Karpas-422 (cell line): ENCODE measurements around the gene ZNF581. TPM values are rescaled to one million over a fixed set of nuclear protein-coding genes. Genes with fewer than 3 reads are reported as not detected.

Source experiments
- DNase-seq: peaks from one replicate; pipeline ENCODE4 v3.0.0-alpha.2; 2015
- H2AFZ ChIP-seq: fragments of 200-600 bp; sonication (generic); 2 replicates; pipeline ENCODE4 v1.6.1; 2014; ENCODE audit warnings: antibody characterized with exemption, low read length, mixed read lengths
- H3K27ac ChIP-seq: fragments of 200-600 bp; sonication (generic); 2 replicates; pipeline ENCODE4 v1.5.1; 2014; ENCODE audit warnings: mild to moderate bottlenecking, low read length, moderate library complexity
- H3K27me3 ChIP-seq: fragments of 200-600 bp; sonication (generic); 2 replicates; pipeline ENCODE4 v1.6.1; 2014; ENCODE audit warnings: low read length, mixed read lengths
- H3K36me3 ChIP-seq: fragments of 200-600 bp; sonication (generic); 2 replicates; pipeline ENCODE4 v1.6.1; 2014; ENCODE audit warnings: low read length, mixed read lengths; ENCODE audit not compliant: insufficient read depth
- H3K4me1 ChIP-seq: fragments of 200-600 bp; sonication (generic); 2 replicates; pipeline ENCODE4 v1.6.1; 2014; ENCODE audit warnings: mild to moderate bottlenecking, low read length, mixed read lengths
- H3K4me2 ChIP-seq: fragments of 200-600 bp; sonication (generic); 2 replicates; pipeline ENCODE4 v1.6.1; 2014; ENCODE audit warnings: low read length, low read depth, mild to moderate bottlenecking; ENCODE audit not compliant: poor library complexity, severe bottlenecking
- H3K4me3 ChIP-seq: fragments of 200-600 bp; sonication (generic); 2 replicates; pipeline ENCODE4 v1.5.1; 2014; ENCODE audit warnings: mild to moderate bottlenecking, antibody characterized with exemption, low read length, mixed read lengths
- H3K79me2 ChIP-seq: fragments of 200-600 bp; sonication (generic); 2 replicates; pipeline ENCODE4 v1.6.1; 2014; ENCODE audit warnings: mild to moderate bottlenecking, low read length, mixed read lengths
- H3K9ac ChIP-seq: fragments of 200-600 bp; sonication (generic); 2 replicates; pipeline ENCODE4 v1.6.0; 2014; ENCODE audit warnings: low read length
- H3K9me2 ChIP-seq: fragments of 200-600 bp; sonication (generic), shearing (Covaris generic); replicated peaks from 2 replicates; pipeline ENCODE4 v1.6.0; 2014; ENCODE audit warnings: mild to moderate bottlenecking, low read length, moderate library complexity; ENCODE audit not compliant: insufficient read depth
- H3K9me3 ChIP-seq: fragments of 300-700, 200-600 bp; sonication (generic); 2 replicates; pipeline ENCODE4 v1.6.1; 2014; ENCODE audit warnings: low read length, mixed read lengths
- H4K20me1 ChIP-seq: fragments of 200-600 bp; sonication (generic); 2 replicates; pipeline ENCODE4 v1.6.1; 2014; ENCODE audit warnings: mild to moderate bottlenecking, antibody characterized with exemption, low read length, low read depth; ENCODE audit not compliant: insufficient read depth
- total RNA-seq: library from RNA; depleted of rRNA; stranded (reverse); fragments of >200 nt; shearing (Covaris generic); gene quantifications from 2 replicates; pipeline ENCODE4 v1.2.3, GENCODE V29; 2014; ENCODE audit warnings: low replicate concordance

ZNF581 gene
- total RNA-seq, 1 experiment from 2014 or later: 119 TPM

DNA sequence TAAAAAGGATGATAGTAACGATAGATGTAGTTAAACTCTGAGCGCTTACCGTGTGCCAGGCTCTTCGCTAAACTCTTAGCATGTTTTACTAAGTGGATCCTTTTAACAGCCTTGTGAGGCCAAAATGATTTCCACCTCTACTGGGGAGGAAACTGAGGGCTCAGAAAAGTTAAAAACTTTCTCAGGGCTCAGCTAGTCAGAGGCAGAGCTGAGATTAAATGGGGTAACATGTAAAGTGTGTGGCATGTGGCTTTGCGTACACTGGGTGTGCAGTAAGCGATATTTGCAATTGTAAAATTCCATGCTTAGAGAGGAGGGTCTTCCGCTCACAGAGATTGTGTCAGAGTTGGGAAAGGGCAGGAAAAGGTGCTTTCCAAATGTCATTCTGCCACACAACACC is 13.1 kb downstream of the ZNF581 start:
- Histone ChIP-seq H3K9me2 (no peaks in the 10 kb centered on the region), H3K79me2 (peaks cover 67% of the 10 kb centered on the region), H3K4me3 (peak overlapping the region; percentile 78), H3K4me1 (peaks cover 27% of the 10 kb centered on the region), H3K9ac (peak overlapping the region; percentile 86), H3K36me3 (peaks cover 46% of the 10 kb centered on the region), H3K27ac (peak overlapping the region; percentile 95), H4K20me1 (peaks cover 59% of the 10 kb centered on the region), H2AFZ (no peak overlapping the region), H3K9me3 (no peaks in the 10 kb centered on the region), H3K27me3 (no peaks in the 10 kb centered on the region), H3K4me2 (peak overlapping the region; percentile 95)
- DNase-seq: peak; percentile 68

DNA sequence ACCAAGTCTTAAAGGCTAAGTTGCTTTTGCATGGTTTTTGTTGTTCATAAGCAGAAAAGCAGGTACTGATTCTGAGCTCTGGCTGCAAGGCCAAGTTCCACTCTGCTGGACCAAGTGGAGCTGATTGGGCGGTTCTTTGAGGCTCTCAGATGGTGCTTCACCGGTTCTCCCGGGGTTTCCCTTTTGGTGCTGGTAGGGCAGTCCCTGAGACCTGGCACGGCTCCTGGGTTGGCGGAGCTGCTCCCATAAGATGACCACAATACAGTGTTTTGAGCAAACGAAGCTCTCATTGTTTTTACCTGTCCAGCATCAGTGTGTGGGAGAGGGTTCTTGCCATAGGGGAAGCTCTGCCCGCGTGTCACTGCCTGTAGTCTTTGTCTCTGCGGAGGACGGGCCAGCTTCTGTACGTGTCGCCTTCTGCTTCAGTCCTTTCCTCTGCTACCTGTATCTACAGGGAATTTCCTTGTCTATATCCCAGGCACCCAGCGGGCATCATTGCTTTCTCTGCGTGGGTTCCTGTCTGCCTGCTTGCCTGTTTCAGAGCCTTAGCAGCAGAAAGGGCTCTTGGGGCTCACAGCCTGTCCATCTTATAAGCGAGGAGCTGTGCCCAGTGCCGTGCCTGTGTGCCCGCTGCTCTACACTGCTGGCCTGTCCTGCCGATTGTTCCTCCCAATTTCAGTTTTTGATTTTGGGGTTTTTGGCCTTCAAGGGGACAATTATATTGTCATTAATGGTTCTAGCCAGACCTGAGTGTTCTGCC is 13.7 kb downstream of the ZNF581 start:
- peaks cover 27% of the 10 kb centered on the region for H3K4me1 ChIP-seq
- H4K20me1 ChIP-seq: peaks cover 64% of the 10 kb centered on the region
- H3K9me2 ChIP-seq: no peaks in the 10 kb centered on the region
- H3K27me3 ChIP-seq: no peaks in the 10 kb centered on the region
- H2AFZ ChIP-seq: no peak overlapping the region
- H3K79me2 ChIP-seq: peaks cover 73% of the 10 kb centered on the region
- H3K9me3 ChIP-seq: no peaks in the 10 kb centered on the region
- H3K4me3 ChIP-seq: peak overlapping the region; percentile 78
- peak overlapping the region; percentile 95 for H3K4me2 ChIP-seq
- H3K27ac ChIP-seq: peak overlapping the region; percentile 95
- H3K9ac ChIP-seq: peak overlapping the region; percentile 86
- H3K36me3 ChIP-seq: peaks cover 49% of the 10 kb centered on the region
- no peak for DNase-seq

DNA sequence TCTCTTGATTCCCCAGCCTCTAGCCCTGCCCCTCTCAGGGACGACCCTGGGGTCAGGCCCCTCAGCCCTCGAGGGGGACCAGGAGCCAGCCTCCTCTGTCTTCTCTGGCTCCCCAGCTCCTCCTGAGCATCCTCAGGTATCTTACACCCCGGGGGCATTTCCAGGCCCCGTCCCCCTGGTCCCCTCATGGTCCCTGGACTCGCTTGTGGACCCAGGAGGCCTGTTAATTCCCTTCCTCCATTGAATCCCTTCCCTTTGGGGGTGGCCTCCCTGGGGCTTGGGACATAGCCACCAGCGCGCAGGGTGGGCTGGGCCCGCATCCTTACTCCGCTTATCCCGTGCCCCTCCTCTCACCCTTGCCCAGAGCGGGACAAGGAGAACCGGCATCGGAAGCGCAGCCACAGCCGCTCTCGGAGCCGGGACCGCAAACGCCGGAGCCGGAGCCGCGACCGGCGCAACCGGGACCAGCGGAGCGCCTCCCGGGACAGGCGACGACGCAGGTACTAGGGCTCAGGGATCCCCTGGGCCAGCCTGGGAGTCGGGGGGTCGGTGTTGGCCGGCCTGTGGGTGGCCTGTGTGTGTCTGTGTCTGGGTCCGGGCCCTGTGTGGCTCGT is 15.5 kb downstream of the ZNF581 start:
- peaks cover 66% of the 10 kb centered on the region for H3K36me3 ChIP-seq
- no peak for DNase-seq
- H3K9me3 ChIP-seq: no peaks in the 10 kb centered on the region
- peak overlapping the region; percentile 86; the same call in 1 of the 2 replicates for H3K9ac ChIP-seq
- H3K79me2 ChIP-seq: peaks cover 90% of the 10 kb centered on the region
- H3K4me2 ChIP-seq: no peak overlapping the region
- H3K9me2 ChIP-seq: no peaks in the 10 kb centered on the region
- H2AFZ ChIP-seq: no peak overlapping the region
- no peak overlapping the region for H3K4me3 ChIP-seq
- no peak overlapping the region; the same call in 1 of the 2 replicates for H3K27ac ChIP-seq
- H3K27me3 ChIP-seq: no peaks in the 10 kb centered on the region
- H4K20me1 ChIP-seq: peaks cover 81% of the 10 kb centered on the region
- H3K4me1 ChIP-seq: peaks cover 25% of the 10 kb centered on the region

DNA sequence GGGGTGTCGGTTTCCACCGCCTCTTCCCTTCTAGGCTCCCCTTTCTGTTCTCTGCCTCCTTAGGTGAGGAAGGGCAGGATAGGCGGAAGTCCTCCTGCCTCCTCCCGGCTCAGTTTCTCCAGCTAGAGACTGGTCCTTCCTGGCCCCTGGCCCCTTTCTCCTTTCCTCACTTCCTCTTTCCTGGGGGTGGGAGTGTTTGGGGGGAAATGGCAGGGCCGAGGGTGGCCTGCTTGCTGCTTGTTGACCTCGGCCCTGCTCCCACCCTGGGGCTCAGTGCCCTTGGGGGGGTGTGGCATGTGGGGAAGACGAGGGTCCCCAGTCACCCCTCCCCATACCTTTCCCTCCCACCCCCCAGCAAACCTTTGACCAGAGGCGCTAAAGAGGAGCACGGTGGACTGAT is 16.4 kb downstream of the ZNF581 start:
- Histone ChIP-seq H3K79me2 (peaks cover 97% of the 10 kb centered on the region), H3K27ac (no peak overlapping the region), H3K4me1 (peaks cover 25% of the 10 kb centered on the region), H3K9ac (no peak overlapping the region), H3K4me2 (no peak overlapping the region), H3K9me2 (no peaks in the 10 kb centered on the region), H3K27me3 (no peaks in the 10 kb centered on the region), H3K36me3 (peaks cover 74% of the 10 kb centered on the region), H2AFZ (no peak overlapping the region), H3K4me3 (no peak overlapping the region), H4K20me1 (peaks cover 88% of the 10 kb centered on the region), H3K9me3 (no peaks in the 10 kb centered on the region)
- no peak for DNase-seq

DNA sequence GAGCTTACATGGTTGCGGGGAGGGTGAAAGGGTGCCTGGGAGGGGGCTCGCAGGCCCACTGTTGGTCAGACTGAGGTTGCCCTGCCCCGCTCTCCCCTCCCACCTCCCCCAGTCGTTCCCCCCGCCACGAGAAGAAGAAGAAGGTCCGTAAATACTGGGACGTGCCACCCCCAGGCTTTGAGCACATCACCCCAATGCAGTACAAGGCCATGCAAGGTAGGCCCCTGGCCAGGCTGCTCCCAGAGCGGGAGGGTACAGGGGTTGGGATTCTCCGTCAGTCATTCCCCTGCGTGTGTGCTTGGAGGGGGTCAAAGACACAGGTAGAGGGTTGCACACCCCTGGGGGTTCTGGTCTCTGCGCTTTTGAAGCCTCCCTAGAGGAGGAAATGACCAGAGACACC is 17.0 kb downstream of the ZNF581 start:
- Histone ChIP-seq H3K27me3 (no peaks in the 10 kb centered on the region), H3K9me2 (no peaks in the 10 kb centered on the region), H3K4me3 (no peak overlapping the region), H2AFZ (no peak overlapping the region), H3K9me3 (no peaks in the 10 kb centered on the region), H3K36me3 (peaks cover 77% of the 10 kb centered on the region), H3K4me1 (peaks cover 25% of the 10 kb centered on the region), H3K4me2 (no peak overlapping the region), H4K20me1 (peaks cover 88% of the 10 kb centered on the region), H3K9ac (no peak overlapping the region), H3K27ac (no peak overlapping the region), H3K79me2 (peaks cover 92% of the 10 kb centered on the region)
- no peak for DNase-seq

DNA sequence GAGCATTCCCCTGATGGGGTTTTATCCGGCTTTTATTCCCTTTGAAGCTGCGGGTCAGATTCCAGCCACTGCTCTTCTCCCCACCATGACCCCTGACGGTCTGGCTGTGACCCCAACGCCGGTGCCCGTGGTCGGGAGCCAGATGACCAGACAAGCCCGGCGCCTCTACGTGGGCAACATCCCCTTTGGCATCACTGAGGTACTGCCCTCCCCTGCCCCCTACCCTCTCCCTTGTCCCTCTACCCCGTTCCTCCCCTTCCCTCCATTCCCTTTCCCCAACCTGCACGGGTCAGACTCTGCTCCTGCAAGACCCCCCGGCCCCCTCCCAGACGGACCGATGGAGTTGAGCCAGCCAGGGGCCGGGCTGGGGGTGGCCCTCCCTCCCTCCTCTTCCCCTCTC is 17.5 kb downstream of the ZNF581 start:
- Histone ChIP-seq H3K9ac (no peak overlapping the region), H3K36me3 (peaks cover 74% of the 10 kb centered on the region), H2AFZ (no peak overlapping the region), H3K27me3 (no peaks in the 10 kb centered on the region), H3K9me2 (no peaks in the 10 kb centered on the region), H3K9me3 (no peaks in the 10 kb centered on the region), H3K4me1 (peaks cover 25% of the 10 kb centered on the region), H3K4me3 (no peak overlapping the region), H4K20me1 (peaks cover 89% of the 10 kb centered on the region), H3K27ac (no peak overlapping the region), H3K4me2 (no peak overlapping the region), H3K79me2 (peaks cover 92% of the 10 kb centered on the region)
- DNase-seq: no peak

DNA sequence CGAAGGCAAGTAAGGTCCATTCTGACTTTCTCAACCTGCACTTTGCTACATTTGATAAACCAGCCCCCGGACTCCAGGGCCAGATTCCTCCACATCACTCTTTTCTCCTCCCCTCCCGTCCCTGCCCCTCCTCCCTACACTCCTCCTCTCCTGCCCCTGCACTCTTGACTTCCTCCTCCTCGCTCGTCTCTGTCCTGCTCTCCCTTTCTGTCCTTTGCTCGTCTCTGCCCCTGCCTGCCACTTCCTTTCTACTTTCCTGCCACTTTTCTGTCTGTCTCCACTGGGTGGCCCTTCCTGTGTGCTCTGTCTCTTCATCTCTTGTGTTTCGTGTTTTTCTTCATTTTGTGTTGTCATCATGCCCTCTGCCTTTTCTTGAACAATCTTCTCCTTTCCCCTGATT is 18.4 kb downstream of the ZNF581 start:
- Histone ChIP-seq H3K9ac (no peak overlapping the region), H3K27ac (no peak overlapping the region), H3K9me2 (no peaks in the 10 kb centered on the region), H3K27me3 (no peaks in the 10 kb centered on the region), H3K4me1 (peaks cover 20% of the 10 kb centered on the region), H2AFZ (no peak overlapping the region), H3K4me3 (no peak overlapping the region), H3K79me2 (peaks cover 92% of the 10 kb centered on the region), H4K20me1 (peaks cover 89% of the 10 kb centered on the region), H3K4me2 (no peak overlapping the region), H3K36me3 (peaks cover 74% of the 10 kb centered on the region), H3K9me3 (no peaks in the 10 kb centered on the region)
- no peak for DNase-seq

DNA sequence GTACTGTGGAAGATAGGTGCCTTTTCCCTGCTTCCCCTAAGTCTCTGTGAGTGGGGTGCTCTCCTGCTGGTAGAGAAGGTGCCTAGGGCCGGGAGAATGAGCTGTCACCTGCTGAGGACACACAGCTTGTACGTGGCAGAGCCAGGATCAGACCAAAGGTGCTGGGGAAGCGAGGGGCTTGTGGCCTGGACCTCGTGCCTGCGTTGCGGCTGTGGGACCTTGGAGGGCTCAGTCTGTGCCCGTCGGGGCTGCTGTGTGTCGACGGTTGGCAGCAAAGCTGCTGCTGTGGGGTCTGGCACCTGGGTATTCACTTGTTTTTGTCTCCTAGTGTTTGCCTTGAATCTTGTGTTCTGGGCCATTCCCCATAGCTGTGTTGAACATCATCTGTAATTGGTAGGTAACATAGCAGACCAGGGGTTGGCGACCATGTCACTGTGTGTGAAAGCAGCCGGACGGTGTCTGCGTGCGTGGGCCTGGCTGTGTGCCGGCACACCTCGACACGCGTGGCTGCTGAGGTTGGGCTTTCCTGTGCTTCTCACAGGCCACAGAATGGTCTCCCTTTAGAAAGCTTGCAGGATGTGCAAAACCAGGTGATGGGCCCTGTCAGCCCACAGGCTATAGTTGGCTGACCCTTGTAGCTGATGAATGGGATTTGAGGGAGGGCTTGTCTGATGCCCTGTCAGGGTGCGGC is 20.5 kb downstream of the ZNF581 start:
- no peak overlapping the region for H3K4me3 ChIP-seq
- no peak for DNase-seq
- no peaks in the 10 kb centered on the region for H3K27me3 ChIP-seq
- no peaks in the 10 kb centered on the region for H3K9me2 ChIP-seq
- H3K9me3 ChIP-seq: no peaks in the 10 kb centered on the region
- peaks cover 67% of the 10 kb centered on the region for H3K36me3 ChIP-seq
- H3K79me2 ChIP-seq: peaks cover 84% of the 10 kb centered on the region
- no peak overlapping the region for H3K27ac ChIP-seq
- H3K4me2 ChIP-seq: no peak overlapping the region
- no peak overlapping the region for H3K9ac ChIP-seq
- no peaks in the 10 kb centered on the region for H3K4me1 ChIP-seq
- H4K20me1 ChIP-seq: peaks cover 85% of the 10 kb centered on the region
- no peak overlapping the region for H2AFZ ChIP-seq
